DOHH2 (cell line): ENCODE results near the gene COQ9.

ENCODE experiments used
- H3F3A ChIP-seq: fragments of 200-600 bp; sonication (generic), shearing (Covaris generic); 2 replicates; pipeline ENCODE4 v1.6.0; 2016; ENCODE audit warnings: antibody characterized with exemption, mild to moderate bottlenecking; ENCODE audit not compliant: control insufficient read depth, insufficient read depth
- H3K27ac ChIP-seq: fragments of 200-600 bp; sonication (generic); 2 replicates; pipeline ENCODE4 v1.5.1; 2014; ENCODE audit warnings: low read depth, mild to moderate bottlenecking, low read length, moderate library complexity
- H3K27me3 ChIP-seq: fragments of 200-600 bp; sonication (generic); 2 replicates; pipeline ENCODE4 v1.6.1; 2014; ENCODE audit warnings: mild to moderate bottlenecking, low read length, mixed read lengths; ENCODE audit not compliant: control insufficient read depth
- H3K36me3 ChIP-seq: fragments of 200-600 bp; sonication (generic); 2 replicates; pipeline ENCODE4 v1.6.1; 2014; ENCODE audit warnings: mild to moderate bottlenecking, low read length, moderate library complexity, mixed read lengths; ENCODE audit not compliant: control insufficient read depth
- H3K4me1 ChIP-seq: fragments of 200-600 bp; sonication (generic); 2 replicates; pipeline ENCODE4 v1.6.1; 2014; ENCODE audit warnings: mild to moderate bottlenecking, low read length, mixed read lengths; ENCODE audit not compliant: control insufficient read depth
- H3K4me2 ChIP-seq: fragments of 200-600 bp; sonication (generic); 2 replicates; pipeline ENCODE4 v1.6.0; 2014; ENCODE audit warnings: mild to moderate bottlenecking, low read length, moderate library complexity
- H3K4me3 ChIP-seq: fragments of 200-600 bp; sonication (generic); 2 replicates; pipeline ENCODE4 v1.5.1; 2014; ENCODE audit warnings: mild to moderate bottlenecking, low read length, mixed read lengths
- H3K79me2 ChIP-seq: fragments of 200-600 bp; sonication (generic); 2 replicates; pipeline ENCODE4 v1.6.1; 2014; ENCODE audit warnings: mild to moderate bottlenecking, low read length, mixed read lengths; ENCODE audit not compliant: control insufficient read depth
- H3K9me2 ChIP-seq: fragments of 200-600 bp; sonication (generic); replicated peaks from 2 replicates; pipeline ENCODE4 v1.6.1; 2014; ENCODE audit warnings: mild to moderate bottlenecking, low read length, mixed read lengths; ENCODE audit not compliant: control insufficient read depth
- H3K9me3 ChIP-seq: fragments of 200-600 bp; sonication (generic); 2 replicates; pipeline ENCODE4 v1.6.1; 2014; ENCODE audit warnings: antibody characterized with exemption, low read length, mixed read lengths; ENCODE audit not compliant: control insufficient read depth, insufficient read depth
- H4K20me1 ChIP-seq: fragments of 200-600 bp; sonication (generic); 2 replicates; pipeline ENCODE4 v1.6.0; 2014; ENCODE audit warnings: low read depth, mild to moderate bottlenecking, antibody characterized with exemption, low read length, moderate library complexity; ENCODE audit not compliant: control insufficient read depth, insufficient read depth
- EZH2phosphoT487 ChIP-seq: fragments of 200-600 bp; sonication (generic); IDR thresholded peaks from 2 replicates; pipeline ENCODE4 v1.6.1; 2017; ENCODE audit warnings: borderline replicate concordance, mild to moderate bottlenecking, antibody characterized with exemption, low read length, moderate library complexity, mixed read lengths
- TF ChIP-seq, protein P1 (sequence below): fragments of 200-600 bp; sonication (generic); IDR thresholded peaks from one replicate; pipeline ENCODE4 v1.5.1; 2014; ENCODE audit warnings: antibody characterized with exemption, mild to moderate bottlenecking, low read depth, low read length; ENCODE audit not compliant: poor library complexity, severe bottlenecking

COQ9 gene

DNA sequence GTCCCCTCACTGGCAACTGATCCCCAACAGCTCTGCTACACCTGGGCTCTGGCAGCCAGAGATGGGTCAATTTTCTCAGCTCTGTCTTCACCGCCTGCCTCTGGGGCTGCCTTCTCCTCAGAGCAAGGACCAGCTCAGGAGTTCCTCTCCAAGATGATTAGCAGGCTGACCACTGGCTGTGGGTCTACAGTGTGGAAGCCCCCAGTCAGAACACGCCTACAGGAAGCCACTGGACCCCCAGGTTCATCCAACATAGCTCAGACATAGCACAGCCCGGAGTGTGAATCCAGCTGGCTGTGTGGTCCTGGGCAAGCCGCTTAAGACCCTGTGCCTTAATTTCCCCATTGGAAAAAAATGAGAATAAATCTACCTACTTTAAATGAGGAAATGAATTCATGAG lies 34.1 kb downstream of the COQ9 start:
- no peaks in the 10 kb centered on the region for H3K9me2 ChIP-seq
- H3K27me3 ChIP-seq, result peaks cover 19% of the 10 kb centered on the region
- TF ChIP-seq EZH2phosphoT487, result no peak
- TF ChIP-seq, protein P1, sequence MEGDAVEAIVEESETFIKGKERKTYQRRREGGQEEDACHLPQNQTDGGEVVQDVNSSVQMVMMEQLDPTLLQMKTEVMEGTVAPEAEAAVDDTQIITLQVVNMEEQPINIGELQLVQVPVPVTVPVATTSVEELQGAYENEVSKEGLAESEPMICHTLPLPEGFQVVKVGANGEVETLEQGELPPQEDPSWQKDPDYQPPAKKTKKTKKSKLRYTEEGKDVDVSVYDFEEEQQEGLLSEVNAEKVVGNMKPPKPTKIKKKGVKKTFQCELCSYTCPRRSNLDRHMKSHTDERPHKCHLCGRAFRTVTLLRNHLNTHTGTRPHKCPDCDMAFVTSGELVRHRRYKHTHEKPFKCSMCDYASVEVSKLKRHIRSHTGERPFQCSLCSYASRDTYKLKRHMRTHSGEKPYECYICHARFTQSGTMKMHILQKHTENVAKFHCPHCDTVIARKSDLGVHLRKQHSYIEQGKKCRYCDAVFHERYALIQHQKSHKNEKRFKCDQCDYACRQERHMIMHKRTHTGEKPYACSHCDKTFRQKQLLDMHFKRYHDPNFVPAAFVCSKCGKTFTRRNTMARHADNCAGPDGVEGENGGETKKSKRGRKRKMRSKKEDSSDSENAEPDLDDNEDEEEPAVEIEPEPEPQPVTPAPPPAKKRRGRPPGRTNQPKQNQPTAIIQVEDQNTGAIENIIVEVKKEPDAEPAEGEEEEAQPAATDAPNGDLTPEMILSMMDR, result no peak
- H3K79me2 ChIP-seq, result no peaks in the 10 kb centered on the region
- H3K27ac ChIP-seq, result no peak overlapping the region
- no peaks in the 10 kb centered on the region for H3K9me3 ChIP-seq
- H3K4me3 ChIP-seq, result no peak overlapping the region
- H3K4me2 ChIP-seq, result no peak overlapping the region
- no peaks in the 10 kb centered on the region for H3K36me3 ChIP-seq
- peaks cover 23% of the 10 kb centered on the region for H3K4me1 ChIP-seq
- no peaks in the 10 kb centered on the region for H3F3A ChIP-seq
- no peaks in the 10 kb centered on the region for H4K20me1 ChIP-seq

- Histone ChIP-seq H3K9me2 (no peaks in the 10 kb centered on the region), H3K4me2 (no peak overlapping the region), H3K9me3 (no peaks in the 10 kb centered on the region), H3K27me3 (peaks cover 19% of the 10 kb centered on the region), H3K79me2 (no peaks in the 10 kb centered on the region), H3F3A (no peaks in the 10 kb centered on the region), H3K4me1 (peaks cover 23% of the 10 kb centered on the region), H3K27ac (no peak overlapping the region), H3K36me3 (no peaks in the 10 kb centered on the region), H4K20me1 (no peaks in the 10 kb centered on the region), H3K4me3 (no peak overlapping the region)
- no peak for TF ChIP-seq EZH2phosphoT487
- TF ChIP-seq, protein P1, result no peak
Observed at GRCh38 chr16:57482845-57483545, 35.7 kb downstream of the COQ9 start.

DNA sequence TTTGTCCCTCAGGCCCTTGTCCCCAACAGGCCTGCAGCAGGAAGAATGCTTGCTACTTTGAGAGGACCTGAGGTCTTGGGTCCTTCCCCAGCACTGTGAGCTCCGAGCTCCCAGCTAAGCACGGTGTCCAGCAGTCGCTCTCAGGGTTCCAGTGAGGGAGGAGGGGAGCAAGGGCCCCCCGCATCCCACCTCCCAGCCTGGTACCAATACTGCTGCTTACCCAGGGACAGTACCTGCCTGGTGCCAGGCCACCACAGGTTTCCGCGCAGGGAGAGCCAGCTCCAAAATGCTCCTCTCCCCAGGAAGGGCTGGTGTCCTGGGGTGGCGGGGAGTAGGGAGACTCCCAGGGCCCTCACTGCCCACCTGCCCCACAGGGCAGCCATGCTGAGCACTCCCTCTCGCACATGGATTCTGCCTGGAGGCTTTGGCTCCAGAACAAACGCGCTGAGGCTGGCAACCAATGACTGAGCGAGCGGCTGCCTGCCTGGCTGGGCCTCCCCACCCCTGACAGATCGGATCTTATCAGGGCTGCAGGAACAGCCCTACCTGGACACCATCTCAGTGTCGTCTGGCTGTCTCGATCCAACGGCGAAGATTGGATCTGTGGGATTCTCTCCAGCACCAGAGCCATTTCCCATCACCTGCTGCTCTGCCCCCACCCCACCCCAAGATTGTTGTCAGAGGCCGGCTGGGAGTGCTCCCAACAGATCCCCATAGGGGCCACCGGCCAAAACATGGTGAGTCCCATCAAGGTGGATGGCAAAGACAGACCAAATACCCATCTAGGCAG lies 36.6 kb downstream of the COQ9 start:
- Histone ChIP-seq H3K4me3 (no peak overlapping the region), H3K4me1 (peaks cover 16% of the 10 kb centered on the region), H3K36me3 (no peaks in the 10 kb centered on the region), H3K9me3 (no peaks in the 10 kb centered on the region), H3K79me2 (no peaks in the 10 kb centered on the region), H3K9me2 (no peaks in the 10 kb centered on the region), H3K27me3 (peaks cover 19% of the 10 kb centered on the region), H3F3A (no peaks in the 10 kb centered on the region), H3K27ac (no peak overlapping the region), H3K4me2 (no peak overlapping the region), H4K20me1 (no peaks in the 10 kb centered on the region)
- TF ChIP-seq EZH2phosphoT487, result no peak
- TF ChIP-seq, protein P1, result no peak
